ENCODE data around the gene SFN. TPM values are rescaled to one million over a fixed set of nuclear protein-coding genes. Genes with fewer than 3 reads are reported as not detected.

SFN gene
- total and polyA plus RNA-seq, 2 of the 13 experiments (the other 11 are each of a cell fraction or from before 2014, with no cell fraction given): 4.3 to 5.6 TPM

DNA sequence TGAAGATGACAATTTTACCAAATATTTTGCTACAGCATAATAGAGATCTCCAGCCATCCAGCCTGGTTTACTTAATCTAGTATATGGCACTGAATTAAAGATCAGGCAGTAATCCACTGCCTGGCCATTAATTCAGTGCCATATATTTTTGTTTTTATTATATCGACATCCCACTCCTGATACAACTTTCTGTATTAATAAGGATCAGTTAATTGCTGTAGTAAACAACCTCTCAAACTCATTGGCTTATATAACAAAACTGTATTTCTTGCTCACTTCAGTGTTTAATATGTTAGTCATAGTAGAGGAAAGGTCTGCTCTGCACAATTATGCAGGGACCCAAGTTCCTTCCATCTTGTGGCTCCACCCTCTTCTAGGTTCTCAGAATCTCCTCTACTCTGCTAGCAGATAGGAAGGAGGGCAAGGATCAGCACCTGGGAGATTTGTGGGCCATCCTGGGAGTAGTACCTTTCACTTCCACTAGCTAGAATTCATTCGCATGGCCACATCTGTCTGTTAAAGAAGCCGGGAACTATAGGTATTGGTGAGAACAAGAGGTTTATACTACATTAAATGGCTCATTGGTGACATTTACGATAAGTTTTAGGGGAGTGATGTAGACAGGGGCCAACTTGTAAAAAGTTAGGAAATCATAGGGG is 40.1 kb upstream of the SFN start:
- Histone ChIP-seq H3K79me2 (ENCODE audit: insufficient read depth, low read length) (peaks cover 7% of the 10 kb centered on the region), H3K9me3 (ENCODE audit: low read length) (no peaks in the 10 kb centered on the region), H3K4me2 (ENCODE audit: low read depth, low read length) (no peak overlapping the region), H3K27me3 (ENCODE audit: control insufficient read depth in 1 of 2, insufficient read depth in 2 of 2, low read length in 2 of 2) (no peaks in the 10 kb centered on the region; a peak in 1 of 5 replicates), H3K27ac (ENCODE audit: extremely low read length, insufficient read depth, low read length) (no peak overlapping the region), H3K36me3 (replicated peaks in 1 of 2; ENCODE audit: control insufficient read depth in 1 of 2, insufficient read depth in 2 of 2, low read length in 2 of 2) (no peaks in the 10 kb centered on the region), H4K20me1 (ENCODE audit: insufficient read depth, low read length) (no peaks in the 10 kb centered on the region), H3K9ac (ENCODE audit: insufficient read depth, low read depth, low read length) (no peak overlapping the region), H3K4me3 (replicated peaks in 1 of 3; ENCODE audit: insufficient read depth in 1 of 3, low read depth in 2 of 3, low read length in 3 of 3) (no peak overlapping the region), H3K4me1 (ENCODE audit: insufficient read depth, low read length) (peaks cover 52% of the 10 kb centered on the region), H2AFZ (ENCODE audit: low read length) (no peak overlapping the region)
- no peak for FAIRE-seq
- DNase-seq (ENCODE audit: low spot score): no peak
- ChIA-PET CTCF (ENCODE audit: low intra/inter-chr PET ratio, low total read pairs) (no interaction called here), POLR2A (interaction anchor here (0.9 kb wide), 1 partner anchor 91 kb away, joined by 6 read pairs; the partner anchor contains the start of gene NR0B2)
- TF ChIP-seq FLYWCH1 (CRISPR knock-in tag; IDR thresholded peaks at IDR 0.05) (no peak), NCOA5 (CRISPR knock-in tag; IDR thresholded peaks at IDR 0.05) (no peak), ZNF367 (CRISPR knock-in tag; IDR thresholded peaks at IDR 0.05; ENCODE audit: borderline replicate concordance) (no peak), ZNF3 (CRISPR knock-in tag; IDR thresholded peaks at IDR 0.05) (no peak), BCL6 (CRISPR knock-in tag; IDR thresholded peaks at IDR 0.05) (no peak), TP53 (CRISPR knock-in tag; conservative IDR thresholded peaks at IDR 0.05) (no peak), HNRNPL (IDR thresholded peaks at IDR 0.05; ENCODE audit: low read depth, low read length) (no peak), PRMT3 (CRISPR knock-in tag; IDR thresholded peaks at IDR 0.05; ENCODE audit: borderline replicate concordance, low read depth) (no peak)
- TF ChIP-seq, protein P1, sequence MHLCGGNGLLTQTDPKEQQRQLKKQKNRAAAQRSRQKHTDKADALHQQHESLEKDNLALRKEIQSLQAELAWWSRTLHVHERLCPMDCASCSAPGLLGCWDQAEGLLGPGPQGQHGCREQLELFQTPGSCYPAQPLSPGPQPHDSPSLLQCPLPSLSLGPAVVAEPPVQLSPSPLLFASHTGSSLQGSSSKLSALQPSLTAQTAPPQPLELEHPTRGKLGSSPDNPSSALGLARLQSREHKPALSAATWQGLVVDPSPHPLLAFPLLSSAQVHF (CRISPR knock-in tag; IDR thresholded peaks at IDR 0.05): no peak
- TF ChIP-seq, protein P2, sequence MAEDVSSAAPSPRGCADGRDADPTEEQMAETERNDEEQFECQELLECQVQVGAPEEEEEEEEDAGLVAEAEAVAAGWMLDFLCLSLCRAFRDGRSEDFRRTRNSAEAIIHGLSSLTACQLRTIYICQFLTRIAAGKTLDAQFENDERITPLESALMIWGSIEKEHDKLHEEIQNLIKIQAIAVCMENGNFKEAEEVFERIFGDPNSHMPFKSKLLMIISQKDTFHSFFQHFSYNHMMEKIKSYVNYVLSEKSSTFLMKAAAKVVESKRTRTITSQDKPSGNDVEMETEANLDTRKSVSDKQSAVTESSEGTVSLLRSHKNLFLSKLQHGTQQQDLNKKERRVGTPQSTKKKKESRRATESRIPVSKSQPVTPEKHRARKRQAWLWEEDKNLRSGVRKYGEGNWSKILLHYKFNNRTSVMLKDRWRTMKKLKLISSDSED (CRISPR knock-in tag; IDR thresholded peaks at IDR 0.05): no peak
- TF ChIP-seq, protein P3, sequence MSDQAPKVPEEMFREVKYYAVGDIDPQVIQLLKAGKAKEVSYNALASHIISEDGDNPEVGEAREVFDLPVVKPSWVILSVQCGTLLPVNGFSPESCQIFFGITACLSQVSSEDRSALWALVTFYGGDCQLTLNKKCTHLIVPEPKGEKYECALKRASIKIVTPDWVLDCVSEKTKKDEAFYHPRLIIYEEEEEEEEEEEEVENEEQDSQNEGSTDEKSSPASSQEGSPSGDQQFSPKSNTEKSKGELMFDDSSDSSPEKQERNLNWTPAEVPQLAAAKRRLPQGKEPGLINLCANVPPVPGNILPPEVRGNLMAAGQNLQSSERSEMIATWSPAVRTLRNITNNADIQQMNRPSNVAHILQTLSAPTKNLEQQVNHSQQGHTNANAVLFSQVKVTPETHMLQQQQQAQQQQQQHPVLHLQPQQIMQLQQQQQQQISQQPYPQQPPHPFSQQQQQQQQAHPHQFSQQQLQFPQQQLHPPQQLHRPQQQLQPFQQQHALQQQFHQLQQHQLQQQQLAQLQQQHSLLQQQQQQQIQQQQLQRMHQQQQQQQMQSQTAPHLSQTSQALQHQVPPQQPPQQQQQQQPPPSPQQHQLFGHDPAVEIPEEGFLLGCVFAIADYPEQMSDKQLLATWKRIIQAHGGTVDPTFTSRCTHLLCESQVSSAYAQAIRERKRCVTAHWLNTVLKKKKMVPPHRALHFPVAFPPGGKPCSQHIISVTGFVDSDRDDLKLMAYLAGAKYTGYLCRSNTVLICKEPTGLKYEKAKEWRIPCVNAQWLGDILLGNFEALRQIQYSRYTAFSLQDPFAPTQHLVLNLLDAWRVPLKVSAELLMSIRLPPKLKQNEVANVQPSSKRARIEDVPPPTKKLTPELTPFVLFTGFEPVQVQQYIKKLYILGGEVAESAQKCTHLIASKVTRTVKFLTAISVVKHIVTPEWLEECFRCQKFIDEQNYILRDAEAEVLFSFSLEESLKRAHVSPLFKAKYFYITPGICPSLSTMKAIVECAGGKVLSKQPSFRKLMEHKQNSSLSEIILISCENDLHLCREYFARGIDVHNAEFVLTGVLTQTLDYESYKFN (CRISPR knock-in tag; conservative IDR thresholded peaks at IDR 0.05): no peak
- TF ChIP-seq, protein P4, sequence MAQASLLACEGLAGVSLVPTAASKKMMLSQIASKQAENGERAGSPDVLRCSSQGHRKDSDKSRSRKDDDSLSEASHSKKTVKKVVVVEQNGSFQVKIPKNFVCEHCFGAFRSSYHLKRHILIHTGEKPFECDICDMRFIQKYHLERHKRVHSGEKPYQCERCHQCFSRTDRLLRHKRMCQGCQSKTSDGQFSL (CRISPR knock-in tag; IDR thresholded peaks at IDR 0.05): no peak
- TF ChIP-seq, protein P5, sequence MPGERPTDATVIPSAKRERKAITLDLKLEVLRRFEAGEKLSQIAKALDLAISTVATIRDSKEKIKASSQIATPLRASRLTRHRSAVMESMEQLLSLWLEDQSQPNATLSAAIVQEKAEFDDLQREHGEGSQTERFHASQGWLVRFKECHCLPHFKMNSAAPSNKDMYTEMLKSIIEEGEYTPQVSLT (CRISPR knock-in tag; IDR thresholded peaks at IDR 0.05; ENCODE audit: borderline replicate concordance, low read depth): no peak
- TF ChIP-seq, protein P6, sequence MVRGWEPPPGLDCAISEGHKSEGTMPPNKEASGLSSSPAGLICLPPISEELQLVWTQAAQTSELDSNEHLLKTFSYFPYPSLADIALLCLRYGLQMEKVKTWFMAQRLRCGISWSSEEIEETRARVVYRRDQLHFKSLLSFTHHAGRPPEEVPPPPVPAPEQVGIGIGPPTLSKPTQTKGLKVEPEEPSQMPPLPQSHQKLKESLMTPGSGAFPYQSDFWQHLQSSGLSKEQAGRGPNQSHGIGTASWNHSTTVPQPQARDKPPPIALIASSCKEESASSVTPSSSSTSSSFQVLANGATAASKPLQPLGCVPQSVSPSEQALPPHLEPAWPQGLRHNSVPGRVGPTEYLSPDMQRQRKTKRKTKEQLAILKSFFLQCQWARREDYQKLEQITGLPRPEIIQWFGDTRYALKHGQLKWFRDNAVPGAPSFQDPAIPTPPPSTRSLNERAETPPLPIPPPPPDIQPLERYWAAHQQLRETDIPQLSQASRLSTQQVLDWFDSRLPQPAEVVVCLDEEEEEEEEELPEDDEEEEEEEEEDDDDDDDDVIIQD (CRISPR knock-in tag; IDR thresholded peaks at IDR 0.05; ENCODE audit: low read depth): no peak
- TF ChIP-seq, protein P7, sequence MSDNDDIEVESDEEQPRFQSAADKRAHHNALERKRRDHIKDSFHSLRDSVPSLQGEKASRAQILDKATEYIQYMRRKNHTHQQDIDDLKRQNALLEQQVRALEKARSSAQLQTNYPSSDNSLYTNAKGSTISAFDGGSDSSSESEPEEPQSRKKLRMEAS (IDR thresholded peaks at IDR 0.05): no peak
- no peak for ATAC-seq
- whole genome bisulfite sequencing (ENCODE audit: low lambda C conversion rate): 85% methylated on average over 4 of the region's 4 CpGs
- intact Hi-C loops (cut with micrococcal nuclease; ENCODE audit: unreplicated experiment): no loop called here
- no TSS peak for BruUV-seq (replicated peaks)
- in situ Hi-C loops (cut with HindIII; ENCODE audit: extremely low pct_ligation_motif_present, low pct_unique_long_range_greater_than_20kb): no loop called here

Data from HepG2 (cell line).